ENCODE data around the gene TRRAP. TPM values are rescaled to one million over a fixed set of nuclear protein-coding genes. Genes with fewer than 3 reads are reported as not detected.

TRRAP gene
- total RNA-seq, 2 donors from 2014 or later = 59.1 to 69.5 TPM

DNA sequence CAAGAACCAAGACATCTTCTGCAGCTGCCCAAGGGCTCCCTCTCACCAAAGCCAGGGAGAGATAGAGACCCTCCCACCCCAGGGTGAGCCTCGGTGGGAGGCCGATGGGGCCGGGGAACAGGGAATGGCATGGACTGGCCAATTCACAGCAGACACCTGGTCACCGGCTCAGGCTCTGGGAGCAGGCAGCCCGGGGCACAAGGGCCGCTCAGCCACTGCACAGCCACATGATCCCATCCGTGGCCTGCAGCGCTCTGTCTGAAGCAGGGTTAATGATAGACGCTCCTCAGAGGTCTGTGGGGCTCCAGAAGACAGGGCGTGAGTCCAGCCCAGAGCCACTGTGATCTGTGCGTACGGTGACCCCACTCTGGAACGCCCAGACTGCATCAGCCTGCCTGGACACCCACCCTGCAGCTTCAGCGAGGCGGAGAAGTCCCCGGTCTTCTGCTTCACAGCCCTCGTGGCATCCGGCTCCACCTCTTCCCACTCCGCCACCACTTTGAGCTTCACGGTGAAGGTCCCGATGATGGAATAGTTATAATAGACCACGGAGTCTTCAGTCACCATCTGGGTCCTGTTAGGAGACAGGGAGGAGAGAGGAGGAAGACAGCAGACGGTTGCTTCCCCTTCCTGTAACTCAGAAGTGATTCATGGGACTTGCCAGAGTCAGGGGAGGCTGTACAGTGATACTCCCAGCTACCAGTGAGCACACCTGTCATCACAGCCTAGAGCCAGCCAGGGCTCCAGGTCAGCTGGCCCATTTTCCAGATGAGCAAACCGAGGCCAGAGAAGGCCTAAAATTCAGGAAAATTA lies 22.5 kb upstream of the TRRAP start:
- Mint-ChIP-seq H3K4me3 (no peak overlapping the region), H3K4me1 (no peaks in the 10 kb centered on the region), H3K36me3 (ENCODE audit: low read depth) (no peaks in the 10 kb centered on the region), H3K9me3 (no peaks in the 10 kb centered on the region), H3K27ac (no peak overlapping the region), H3K27me3 (peaks cover 15% of the 10 kb centered on the region)
- ATAC-seq (replicated peaks) = no peak

DNA sequence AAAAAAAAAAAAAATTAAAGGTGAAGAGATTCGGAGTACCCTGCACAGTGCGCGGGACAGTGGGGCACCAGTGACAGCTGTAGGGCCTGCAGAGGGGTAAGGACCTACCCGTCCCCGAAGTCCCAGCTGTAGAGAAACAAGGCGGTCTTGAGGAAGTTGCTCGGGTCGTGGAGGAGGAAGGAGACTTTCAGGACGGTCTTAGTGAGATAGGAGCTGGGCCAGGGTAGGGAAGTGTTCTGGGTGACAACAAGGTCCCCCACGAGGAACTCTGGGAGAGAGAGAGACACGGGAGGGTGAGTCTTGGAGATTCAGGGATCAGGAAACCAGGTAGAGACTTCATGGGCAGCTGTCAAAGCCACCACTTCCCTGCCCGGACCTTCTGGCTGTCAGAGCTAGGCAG lies 18.3 kb upstream of the TRRAP start:
- Mint-ChIP-seq H3K27me3 (peaks cover 11% of the 10 kb centered on the region), H3K27ac (no peak overlapping the region), H3K36me3 (ENCODE audit: low read depth) (no peaks in the 10 kb centered on the region), H3K4me3 (no peak overlapping the region), H3K4me1 (no peaks in the 10 kb centered on the region), H3K9me3 (no peaks in the 10 kb centered on the region)
- no peak for ATAC-seq (replicated peaks)

DNA sequence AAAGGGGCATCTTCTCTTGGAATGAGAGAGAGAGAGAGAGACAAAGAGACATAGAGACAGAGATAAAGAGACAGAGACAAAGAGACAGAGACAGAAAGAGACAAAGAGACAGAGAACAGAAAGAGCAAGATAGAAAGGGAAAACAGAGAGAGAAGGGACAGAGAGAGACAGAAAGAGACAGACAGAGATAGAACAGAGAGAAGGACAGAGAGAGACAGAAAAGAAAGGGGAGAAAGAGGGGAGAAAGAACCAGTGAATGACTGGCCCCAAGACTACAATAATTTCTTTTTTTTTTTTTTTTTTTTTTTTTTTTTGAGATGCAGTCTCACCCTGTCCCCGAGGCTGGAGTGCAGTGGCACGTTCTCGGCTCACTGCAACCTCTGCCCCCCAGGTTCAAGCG lies 16.1 kb upstream of the TRRAP start:
- ATAC-seq (replicated peaks) = no peak
- Mint-ChIP-seq H3K27ac (no peak overlapping the region), H3K27me3 (peaks cover 11% of the 10 kb centered on the region), H3K4me3 (no peak overlapping the region), H3K36me3 (ENCODE audit: low read depth) (no peaks in the 10 kb centered on the region), H3K4me1 (no peaks in the 10 kb centered on the region), H3K9me3 (no peaks in the 10 kb centered on the region)

DNA sequence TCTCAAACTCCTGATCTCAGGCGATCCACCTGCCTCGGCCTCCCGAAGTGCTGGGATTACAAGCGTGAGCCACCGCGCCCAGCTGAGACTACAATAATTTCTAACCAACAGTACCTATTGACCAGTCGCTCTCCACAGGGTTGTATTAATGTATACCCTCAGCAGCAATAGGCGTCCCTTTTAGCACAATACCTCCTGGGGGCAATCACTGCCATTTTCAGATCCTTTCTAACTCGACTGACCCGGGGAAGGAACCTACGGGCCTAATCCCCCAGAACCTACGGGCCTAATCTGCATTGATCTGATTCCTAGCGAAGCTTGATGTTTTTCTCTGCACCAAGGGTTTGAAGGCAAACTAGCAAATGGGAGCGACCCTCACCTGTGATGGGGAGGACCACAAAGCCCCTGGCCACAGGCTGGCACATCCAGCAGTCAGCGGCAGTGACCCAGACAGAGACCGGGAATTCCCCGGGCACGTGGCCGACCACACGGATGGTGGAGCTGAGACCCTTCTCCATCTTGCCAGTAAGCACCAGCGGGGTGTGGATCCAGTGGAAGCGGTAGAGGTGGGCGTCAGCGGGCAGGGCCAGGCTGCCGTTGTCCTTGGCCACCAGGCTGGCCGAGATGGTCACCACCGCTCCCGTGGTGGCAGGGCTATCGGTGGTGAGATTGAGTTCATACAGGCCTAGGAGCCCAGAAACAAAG lies 15.5 kb upstream of the TRRAP start:
- no peaks in the 10 kb centered on the region for H3K9me3 Mint-ChIP-seq
- no peak for ATAC-seq (replicated peaks)
- no peak overlapping the region for H3K27ac Mint-ChIP-seq
- no peak overlapping the region for H3K4me3 Mint-ChIP-seq
- no peaks in the 10 kb centered on the region for H3K36me3 Mint-ChIP-seq (ENCODE audit: low read depth)
- peaks cover 11% of the 10 kb centered on the region for H3K27me3 Mint-ChIP-seq
- no peaks in the 10 kb centered on the region for H3K4me1 Mint-ChIP-seq

DNA sequence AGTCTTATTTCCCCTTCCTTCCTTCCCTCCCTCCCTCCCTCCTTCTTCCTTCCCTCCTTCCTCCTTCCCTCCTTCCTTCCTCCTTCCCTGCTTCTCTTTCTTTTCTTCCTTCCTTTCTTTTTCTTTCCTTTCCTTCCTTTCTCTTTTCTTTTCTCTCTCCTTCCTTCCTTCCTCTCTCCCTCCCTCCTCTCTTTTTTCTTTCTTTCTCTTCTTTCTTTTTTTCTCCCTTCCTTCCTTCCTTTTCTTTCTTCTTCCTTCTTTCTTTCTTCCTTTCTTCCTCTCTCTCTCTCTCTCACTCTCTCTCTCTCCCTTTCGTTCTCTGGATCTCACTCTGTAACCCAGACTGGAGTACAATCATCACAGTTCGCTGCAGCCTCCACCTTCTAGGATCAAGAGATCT lies 14.7 kb upstream of the TRRAP start:
- H3K4me1 Mint-ChIP-seq = no peaks in the 10 kb centered on the region
- H3K4me3 Mint-ChIP-seq = no peak overlapping the region
- no peaks in the 10 kb centered on the region for H3K36me3 Mint-ChIP-seq (ENCODE audit: low read depth)
- no peaks in the 10 kb centered on the region for H3K9me3 Mint-ChIP-seq
- H3K27me3 Mint-ChIP-seq = peaks cover 7% of the 10 kb centered on the region
- H3K27ac Mint-ChIP-seq = no peak overlapping the region
- no peak for ATAC-seq (replicated peaks)

DNA sequence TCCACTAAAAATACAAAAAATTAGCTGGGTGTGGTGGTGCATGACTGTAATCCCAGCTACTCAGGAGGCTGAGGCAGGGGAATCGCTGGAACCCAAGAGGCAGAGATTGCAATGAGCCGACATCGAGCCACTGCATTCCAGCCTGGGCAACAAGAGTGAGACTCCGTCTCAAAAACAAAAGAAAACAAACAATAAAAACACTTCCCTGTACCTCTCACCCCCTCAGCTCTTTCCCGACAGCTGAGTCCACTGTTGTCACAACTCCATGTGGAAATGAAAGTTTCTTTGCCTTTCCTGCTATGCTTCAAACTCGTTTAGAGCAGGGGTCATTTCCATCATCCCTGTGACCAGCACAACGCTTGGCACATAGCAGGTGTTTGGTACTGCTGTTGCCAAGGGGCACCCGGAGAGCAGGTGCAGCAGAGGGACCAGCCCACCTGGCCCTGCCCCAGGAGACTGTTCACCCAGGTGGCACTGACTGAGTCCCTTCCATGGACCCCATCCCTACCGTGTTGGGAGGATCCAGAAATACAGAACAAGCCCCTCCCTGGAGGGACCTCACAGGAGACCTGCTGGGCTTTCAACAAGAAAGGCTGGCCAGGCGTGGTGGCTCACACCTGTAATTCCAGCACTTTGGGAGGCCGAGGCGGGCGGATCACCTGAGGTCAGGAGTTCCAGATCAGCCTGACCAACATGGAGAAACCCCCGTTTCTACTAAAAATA lies 13.4 kb upstream of the TRRAP start:
- H3K4me3 Mint-ChIP-seq = no peak overlapping the region
- peaks cover 6% of the 10 kb centered on the region for H3K27me3 Mint-ChIP-seq
- H3K27ac Mint-ChIP-seq = no peak overlapping the region

DNA sequence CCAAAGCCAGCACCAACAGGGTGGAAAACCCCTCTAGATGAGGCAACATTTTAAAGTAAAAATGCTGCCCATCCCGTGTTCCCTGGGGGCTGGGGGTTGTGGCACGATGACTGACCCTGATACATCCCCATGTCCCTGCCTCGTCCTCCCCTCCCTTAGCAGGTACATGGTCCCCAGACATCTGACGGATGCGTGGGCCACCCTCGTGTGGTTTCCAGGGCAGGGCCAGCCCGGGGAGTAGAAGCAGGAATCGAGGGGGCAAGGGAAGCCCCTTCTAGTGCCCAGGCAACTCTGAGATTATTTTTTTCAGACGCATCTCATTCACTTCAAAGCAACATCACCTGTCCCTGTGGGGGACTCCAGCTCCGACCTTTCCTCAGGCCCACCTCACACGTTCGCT lies 12.0 kb upstream of the TRRAP start:
- ATAC-seq (replicated peaks) = no peak
- no peak overlapping the region for H3K27ac Mint-ChIP-seq
- no peak overlapping the region for H3K4me3 Mint-ChIP-seq
- no peaks in the 10 kb centered on the region for H3K27me3 Mint-ChIP-seq
- H3K9me3 Mint-ChIP-seq = no peaks in the 10 kb centered on the region
- H3K4me1 Mint-ChIP-seq = no peaks in the 10 kb centered on the region
- H3K36me3 Mint-ChIP-seq (ENCODE audit: low read depth) = no peaks in the 10 kb centered on the region

More for the DNA sequence above, 13.4 kb upstream of the TRRAP start:
- H3K4me1 Mint-ChIP-seq = no peaks in the 10 kb centered on the region
- no peaks in the 10 kb centered on the region for H3K36me3 Mint-ChIP-seq (ENCODE audit: low read depth)
- no peak for ATAC-seq (replicated peaks)
- H3K9me3 Mint-ChIP-seq = no peaks in the 10 kb centered on the region

DNA sequence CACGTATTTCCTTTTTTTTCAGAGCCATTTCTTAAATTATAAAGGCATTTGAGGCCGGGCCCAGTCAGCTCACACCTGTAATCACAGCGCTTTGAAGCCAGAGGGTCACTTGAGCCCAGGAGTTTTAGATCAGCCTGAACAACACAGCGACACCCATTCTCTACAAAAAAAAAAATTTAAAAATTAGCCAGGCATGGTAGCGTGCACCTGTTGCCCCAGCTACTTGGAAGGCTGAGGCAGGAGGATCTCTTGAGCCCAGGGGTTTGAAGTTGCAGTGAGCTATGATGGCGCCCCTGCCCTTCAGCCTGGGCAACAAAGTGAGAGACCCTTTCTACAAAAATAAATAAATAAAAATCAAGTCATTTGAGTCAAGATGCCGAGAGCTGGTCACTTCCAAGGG lies 11.6 kb upstream of the TRRAP start:
- no peak for ATAC-seq (replicated peaks)
- H3K4me1 Mint-ChIP-seq = no peaks in the 10 kb centered on the region
- H3K36me3 Mint-ChIP-seq (ENCODE audit: low read depth) = no peaks in the 10 kb centered on the region
- no peak overlapping the region for H3K4me3 Mint-ChIP-seq
- no peaks in the 10 kb centered on the region for H3K9me3 Mint-ChIP-seq
- no peak overlapping the region for H3K27ac Mint-ChIP-seq
- no peaks in the 10 kb centered on the region for H3K27me3 Mint-ChIP-seq

DNA sequence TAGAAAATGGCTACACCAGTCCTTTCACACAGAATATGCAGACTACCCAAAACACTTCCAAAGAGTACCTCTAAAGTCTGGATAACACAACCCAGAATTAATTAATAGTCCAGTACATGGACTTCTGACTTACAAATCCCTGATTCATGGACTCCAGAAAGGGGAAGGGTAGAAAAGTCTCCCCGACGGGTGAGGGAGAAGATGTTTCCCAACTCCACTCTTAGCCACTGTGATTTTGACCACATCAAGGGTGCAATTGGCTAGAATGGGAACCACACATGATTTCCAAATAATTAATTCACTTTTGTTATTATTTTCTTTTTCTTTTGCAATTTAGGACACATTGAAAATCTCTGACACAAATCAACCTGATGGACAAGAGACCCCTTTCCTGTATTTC lies 9.9 kb upstream of the TRRAP start:
- H3K27me3 Mint-ChIP-seq = no peaks in the 10 kb centered on the region
- no peaks in the 10 kb centered on the region for H3K36me3 Mint-ChIP-seq (ENCODE audit: low read depth)
- H3K4me3 Mint-ChIP-seq = no peak overlapping the region
- no peaks in the 10 kb centered on the region for H3K9me3 Mint-ChIP-seq
- no peak for ATAC-seq (replicated peaks)
- no peaks in the 10 kb centered on the region for H3K4me1 Mint-ChIP-seq
- H3K27ac Mint-ChIP-seq = no peak overlapping the region

DNA sequence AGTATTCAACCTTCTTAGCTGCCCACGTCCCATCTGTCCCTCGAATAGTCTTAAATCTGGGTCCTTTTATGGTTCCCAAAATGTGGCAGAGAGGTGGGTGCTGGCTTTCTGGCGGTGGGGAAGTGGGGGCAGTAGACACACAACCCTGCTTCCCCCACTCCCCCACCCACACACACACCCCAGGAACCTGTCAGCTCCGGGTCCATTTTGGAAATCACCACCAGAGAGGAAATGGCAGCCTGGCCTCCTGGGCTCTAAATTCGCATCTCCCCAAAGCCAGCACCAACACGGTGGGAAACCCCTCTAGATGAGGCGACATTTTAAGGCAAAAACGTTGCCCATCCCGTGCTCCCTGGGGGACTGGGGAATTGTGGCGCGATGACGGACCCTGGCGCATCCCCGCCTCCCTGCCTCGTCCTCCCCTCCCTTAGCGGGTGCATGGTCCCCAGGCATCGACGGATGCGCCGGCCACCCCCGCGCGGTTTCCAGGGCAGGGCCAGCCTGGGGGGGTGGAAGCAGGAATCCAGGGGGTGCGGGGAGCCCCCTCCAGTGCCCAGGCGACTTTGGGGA lies 9.2 kb upstream of the TRRAP start:
- no peaks in the 10 kb centered on the region for H3K27me3 Mint-ChIP-seq
- H3K9me3 Mint-ChIP-seq = no peaks in the 10 kb centered on the region
- peak overlapping the region; percentile 21 for H3K4me3 Mint-ChIP-seq
- H3K27ac Mint-ChIP-seq = no peak overlapping the region
- H3K4me1 Mint-ChIP-seq = no peaks in the 10 kb centered on the region
- no peaks in the 10 kb centered on the region for H3K36me3 Mint-ChIP-seq (ENCODE audit: low read depth)
- ATAC-seq (replicated peaks) = no peak

DNA sequence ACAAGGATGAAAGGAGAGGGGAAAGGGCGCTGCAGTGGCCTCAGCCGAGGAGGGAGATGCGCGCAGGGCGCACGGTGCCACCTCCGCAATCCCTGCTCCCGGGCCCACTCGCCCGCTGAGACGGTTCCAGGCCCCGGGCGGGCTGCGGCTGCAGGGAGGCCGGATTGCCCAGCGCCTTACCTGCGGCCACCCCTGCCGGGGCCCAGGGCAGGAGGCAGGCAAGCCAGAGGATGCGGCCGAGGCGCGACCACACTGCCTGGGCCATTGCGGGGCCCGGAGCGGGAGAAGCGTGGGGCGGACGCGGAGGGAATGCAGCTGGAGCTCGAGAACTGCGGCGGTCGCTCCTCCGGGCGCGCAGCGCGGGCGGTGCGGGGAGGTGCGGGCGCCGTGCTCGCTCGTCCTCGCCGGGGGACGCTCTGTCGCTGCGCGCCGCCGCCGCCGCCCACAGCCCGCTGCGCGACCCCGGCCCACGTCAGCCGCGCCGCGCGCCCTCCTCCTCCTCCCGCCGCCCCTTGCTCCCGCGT lies 8.7 kb upstream of the TRRAP start, which contains the start of gene TMEM130:
TSS of gene TMEM130 (minus strand) at position 418 of the 524 bp plus-strand sequence. CDS start at position 265, 153 bp downstream.
- Mint-ChIP-seq H3K9me3 (no peaks in the 10 kb centered on the region), H3K27ac (no peak within 1 kb of the TSS), H3K4me3 (peak within 1 kb of the TSS; percentile 65), H3K4me1 (no peaks in the 10 kb centered on the region), H3K36me3 (ENCODE audit: low read depth) (no peaks in the 10 kb centered on the region), H3K27me3 (no peaks in the 10 kb centered on the region)
- peak; percentile 33 for ATAC-seq (replicated peaks)

DNA sequence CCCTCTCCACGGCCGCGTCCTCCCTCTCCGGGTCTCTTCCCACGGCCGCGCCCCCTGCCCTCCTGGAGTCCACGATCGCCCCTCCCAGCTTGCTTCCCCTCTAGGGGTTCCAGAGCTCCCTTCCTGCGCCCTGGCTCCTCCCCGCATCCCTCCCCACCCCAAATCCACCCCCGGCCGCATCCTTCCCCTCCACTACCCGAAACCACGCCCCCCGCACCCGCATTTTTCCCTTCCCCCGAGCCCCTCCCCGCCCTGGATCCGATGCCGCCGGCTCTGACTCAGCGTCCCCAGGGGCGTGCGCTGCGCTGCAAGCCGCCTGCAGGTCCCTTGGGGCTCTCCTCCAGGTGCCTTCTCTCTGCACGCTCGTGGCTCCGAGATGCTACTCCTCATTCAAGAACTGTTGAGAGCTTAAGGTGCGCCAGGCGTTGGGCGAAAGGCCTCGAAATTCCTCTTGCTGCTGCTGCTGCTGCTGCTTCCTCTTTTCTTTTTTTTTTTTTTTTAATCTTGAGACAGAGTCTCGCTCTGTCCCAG lies 8.1 kb upstream of the TRRAP start:
- Mint-ChIP-seq H3K4me1 (no peaks in the 10 kb centered on the region), H3K36me3 (ENCODE audit: low read depth) (no peaks in the 10 kb centered on the region), H3K4me3 (peak overlapping the region; percentile 65), H3K27me3 (no peaks in the 10 kb centered on the region), H3K27ac (no peak overlapping the region), H3K9me3 (no peaks in the 10 kb centered on the region)
- ATAC-seq (replicated peaks) = peak; percentile 93

DNA sequence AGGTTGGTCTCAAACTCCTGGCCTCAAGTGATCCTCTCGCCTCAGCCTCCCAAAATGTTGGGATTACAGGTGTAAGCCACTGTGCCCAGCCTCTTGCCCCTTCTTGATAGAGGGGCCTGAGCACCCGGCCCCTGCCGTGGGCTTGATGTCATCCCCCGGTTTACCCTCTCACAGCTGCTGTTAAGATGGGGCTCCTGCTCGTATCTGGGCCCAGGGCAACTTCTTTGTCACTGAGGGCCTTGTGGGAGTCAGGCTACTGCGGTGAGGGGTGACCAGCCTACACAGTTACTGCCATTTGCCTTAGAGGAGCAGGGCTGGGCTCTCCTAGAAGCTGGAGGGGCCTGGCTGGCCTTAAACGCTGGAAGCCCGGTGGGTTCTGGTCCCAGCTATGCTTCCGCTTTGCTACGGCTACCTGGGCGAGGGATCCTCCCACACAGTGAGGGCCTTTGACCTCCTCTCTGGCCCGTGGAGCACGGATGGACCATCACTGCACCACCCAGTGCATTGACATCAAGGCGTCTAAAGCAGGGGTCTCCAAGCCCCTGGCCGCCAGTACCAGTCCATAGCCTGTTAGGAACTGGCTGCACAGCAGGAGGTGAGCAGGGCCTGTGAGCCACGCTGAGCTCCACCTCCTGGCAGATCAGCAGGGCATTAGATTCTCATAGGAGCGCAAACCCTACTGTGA lies 7.4 kb upstream of the TRRAP start:
- peak overlapping the region; percentile 65 for H3K4me3 Mint-ChIP-seq
- no peak for ATAC-seq (replicated peaks)

More for the DNA sequence above, 7.4 kb upstream of the TRRAP start:
- Mint-ChIP-seq H3K27ac (no peak overlapping the region), H3K9me3 (no peaks in the 10 kb centered on the region), H3K36me3 (ENCODE audit: low read depth) (no peaks in the 10 kb centered on the region), H3K27me3 (no peaks in the 10 kb centered on the region), H3K4me1 (no peaks in the 10 kb centered on the region)

Measured in activated T-helper 17 cell treated with anti-CD3 and anti-CD28 coated beads, Interleukin-2, amount 50 U/mL, for 72 hours (primary cell).